Measurements from ENCODE around the gene ASB17.
A peak's percentile ranks its signal among the peaks of the same experiment; 100 is the strongest.
"Not testable (repeated sequence)": the region's sequence is repeated elsewhere in the genome, so short reads cannot be mapped to it uniquely, and the experiment has no call there.

The ASB17 gene

DNA sequence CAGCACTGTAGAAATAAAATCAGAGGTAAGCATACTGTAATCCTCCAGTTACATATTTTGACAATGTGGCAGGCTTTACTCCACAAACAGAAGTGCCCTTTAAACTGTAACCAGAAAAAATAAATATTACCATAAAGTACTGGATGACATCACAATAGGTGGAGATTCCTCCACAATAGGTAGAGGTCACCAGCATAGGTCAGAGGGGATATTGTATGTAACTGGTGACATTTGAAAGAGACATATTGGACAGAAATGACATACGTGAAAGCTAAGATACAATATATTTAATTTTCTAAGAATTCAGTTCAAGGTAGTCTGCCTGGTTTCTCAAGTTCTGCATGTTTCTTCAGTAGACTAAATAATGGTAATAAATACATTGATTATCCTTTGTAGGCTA, at the start of gene ASB17:
Gene ASB17 (minus strand): TSS at position 101 of the 400 bp plus-strand sequence. CDS start 113 bp downstream, outside the sequence.
- DNase-seq (ENCODE audit: low spot score) = no peak

DNA sequence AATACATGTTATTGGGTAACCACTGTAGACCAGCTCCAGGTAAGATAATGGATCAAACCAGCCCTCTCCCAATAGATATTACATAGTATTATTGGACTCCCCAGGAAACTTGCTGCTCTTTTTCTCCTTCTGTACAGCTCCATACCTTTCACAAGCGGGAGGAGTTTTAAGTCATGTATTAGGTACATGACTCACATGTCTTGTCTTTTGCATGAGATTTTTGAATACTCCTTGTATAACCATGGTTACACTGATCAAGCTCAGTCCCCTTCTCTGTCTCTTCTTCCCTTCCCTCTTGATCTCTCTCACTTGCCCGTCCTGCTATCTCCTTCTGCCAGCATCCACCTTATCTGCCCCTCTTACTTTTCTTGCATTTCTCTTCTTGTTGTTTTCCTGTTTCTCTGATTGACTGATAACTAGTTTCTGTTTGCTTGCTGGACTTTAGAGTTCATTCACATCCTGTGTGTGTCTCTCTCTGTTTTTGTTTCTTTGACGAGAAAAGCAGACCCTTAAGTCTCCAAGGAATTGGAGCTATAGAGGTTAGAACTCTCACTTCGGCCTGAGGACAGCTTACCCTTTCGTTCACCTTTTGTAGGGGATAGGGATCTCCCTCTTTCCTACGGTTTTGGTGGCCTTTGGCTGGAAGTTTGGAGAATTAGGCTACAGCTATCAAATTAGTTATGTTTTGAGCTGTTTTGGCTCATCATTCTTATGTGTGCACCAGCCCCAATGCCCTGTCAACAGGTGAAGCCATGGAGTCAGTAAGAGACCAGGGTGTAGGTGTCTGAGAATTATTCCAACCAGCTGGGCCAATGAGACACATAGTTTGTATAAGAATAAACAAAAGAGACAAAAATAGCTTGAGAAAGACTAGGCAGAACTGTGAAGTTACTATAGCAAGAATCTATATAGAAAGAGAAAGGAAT, 49.0 kb upstream of the ASB17 start:
- no peak for DNase-seq (ENCODE audit: low spot score)

DNA sequence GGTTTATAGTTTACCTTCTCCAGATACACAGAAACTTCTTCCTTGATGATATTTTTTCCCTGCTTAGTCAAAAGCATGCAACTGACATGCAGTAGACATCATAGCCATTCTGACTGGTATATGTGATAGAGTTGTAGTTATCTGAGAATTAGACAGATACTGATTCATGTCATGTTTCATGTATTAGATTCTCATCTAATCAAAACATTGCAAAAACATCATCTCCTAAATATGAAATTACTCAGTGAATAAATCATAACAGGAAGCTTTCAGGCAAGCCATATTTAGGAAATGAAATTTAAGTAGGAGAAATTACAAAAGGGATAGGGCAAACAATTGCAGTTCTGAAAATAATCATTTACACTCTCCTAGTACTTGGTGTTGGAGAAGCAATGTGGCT, 38.4 kb upstream of the ASB17 start:
- no peak for DNase-seq (ENCODE audit: low spot score)

DNA sequence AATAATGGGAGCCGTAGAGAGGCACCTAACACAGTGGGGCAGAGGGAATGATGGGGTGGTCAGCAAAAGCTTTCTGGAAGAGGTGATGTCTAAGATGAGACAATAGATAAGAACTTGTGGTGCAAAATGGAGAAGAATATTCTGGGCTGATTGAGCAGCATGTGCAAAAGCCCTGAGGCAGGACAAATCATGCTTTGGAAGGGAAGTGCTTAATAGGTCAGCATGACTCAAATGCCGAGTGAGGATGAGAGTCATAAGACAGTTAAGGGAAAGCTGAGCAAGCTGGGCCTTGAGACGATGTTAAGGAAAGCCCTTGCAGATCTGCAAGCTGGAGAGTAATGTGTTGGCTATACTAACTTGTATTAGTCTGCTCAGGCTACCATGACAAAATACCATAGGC, 37.3 kb upstream of the ASB17 start:
- DNase-seq (ENCODE audit: low spot score) = no peak

DNA sequence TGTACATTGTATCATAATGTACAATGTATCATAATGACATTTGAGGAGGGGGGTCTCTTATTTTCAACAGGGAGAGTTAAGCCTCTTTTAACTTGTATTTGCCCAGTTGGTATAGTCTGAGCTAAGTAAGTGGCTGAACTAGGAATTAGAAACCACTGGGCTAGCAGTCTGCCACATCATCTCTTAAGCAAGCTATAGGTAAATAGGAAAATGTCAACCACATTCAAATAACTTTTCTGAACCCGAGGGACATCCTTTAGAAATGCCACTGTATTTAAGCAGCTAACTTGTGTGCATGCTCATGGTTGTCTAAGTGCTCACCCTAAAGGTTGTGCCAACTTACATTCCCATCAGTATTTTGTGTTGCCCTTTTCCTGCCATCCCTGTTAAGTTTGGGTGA, 35.5 kb upstream of the ASB17 start:
- DNase-seq (ENCODE audit: low spot score) = no peak

- no peak for DNase-seq (ENCODE audit: low spot score)
Observed at GRCh38 chr1:75964760-75965408, 32.7 kb upstream of the ASB17 start.

- not testable (repeated sequence) for DNase-seq (ENCODE audit: low spot score)
Observed at GRCh38 chr1:75964110-75964759, 32.0 kb upstream of the ASB17 start.

- no peak for DNase-seq (ENCODE audit: low spot score)
Observed at GRCh38 chr1:75954586-75954985, 22.4 kb upstream of the ASB17 start.

DNA sequence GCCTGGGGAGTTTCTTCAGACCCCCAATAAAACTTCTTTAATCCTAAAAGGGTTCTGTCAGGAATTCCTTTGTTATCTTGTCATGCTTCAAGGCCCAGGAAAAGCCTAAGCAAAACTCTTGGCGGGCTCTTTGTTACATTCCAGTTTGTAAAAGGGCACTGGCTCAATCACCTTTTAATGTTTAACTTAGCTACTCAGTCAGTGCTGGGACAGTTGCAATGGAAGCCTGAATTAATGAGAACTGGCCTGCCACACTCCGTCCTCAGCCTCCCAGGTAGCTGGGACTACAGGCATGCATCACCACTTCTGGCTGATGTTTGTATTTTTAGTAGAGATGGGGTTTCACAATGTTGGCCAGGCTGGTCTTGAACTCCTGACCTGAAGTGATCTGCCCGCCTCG, 21.3 kb upstream of the ASB17 start:
- DNase-seq (ENCODE audit: low spot score) = no peak

- DNase-seq (ENCODE audit: low spot score) = no peak
Observed at GRCh38 chr1:75952016-75952415, 19.8 kb upstream of the ASB17 start.

DNA sequence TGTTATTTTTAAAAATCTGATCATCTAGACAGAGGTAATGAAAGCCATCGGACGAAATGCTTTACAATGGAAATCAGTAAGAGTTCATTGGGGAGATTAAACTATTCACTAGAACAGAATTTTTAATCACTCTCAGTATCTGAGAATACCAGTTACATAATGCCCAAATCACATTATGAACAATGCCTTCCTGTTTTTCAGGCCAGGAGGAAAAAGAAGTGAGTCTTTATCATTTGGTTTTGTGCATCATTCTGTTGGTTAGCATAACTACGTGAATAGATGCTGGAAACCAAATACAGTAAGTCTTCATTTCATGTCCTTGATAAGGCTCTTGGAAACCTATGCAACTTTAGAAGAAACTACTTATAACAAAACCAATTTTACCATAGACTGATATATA, 18.0 kb upstream of the ASB17 start:
- DNase-seq (ENCODE audit: low spot score) = no peak

GRCh38 chr1:75943037-75943436, 10.8 kb upstream of the ASB17 start:
- peak; percentile 13 for DNase-seq (ENCODE audit: low spot score)

DNA sequence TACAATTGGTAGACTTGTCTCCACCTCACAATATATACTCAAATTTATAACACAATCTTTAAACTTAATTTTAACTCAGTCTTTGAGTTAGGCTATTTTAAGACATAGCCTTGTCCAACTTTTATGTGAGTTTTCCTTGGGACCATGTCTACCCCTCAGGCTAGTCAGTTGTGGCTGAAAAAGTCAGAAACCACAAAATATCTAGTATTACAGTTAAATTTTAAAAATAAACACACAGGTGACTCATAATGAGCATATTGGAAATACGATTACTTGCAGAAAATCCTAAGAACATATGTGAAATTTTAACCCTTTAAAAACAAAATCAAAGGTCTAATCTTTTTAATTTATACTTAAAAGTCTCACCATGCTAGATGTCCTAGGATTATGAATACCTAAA, 4.8 kb upstream of the ASB17 start:
- no peak for DNase-seq (ENCODE audit: low spot score)

DNA sequence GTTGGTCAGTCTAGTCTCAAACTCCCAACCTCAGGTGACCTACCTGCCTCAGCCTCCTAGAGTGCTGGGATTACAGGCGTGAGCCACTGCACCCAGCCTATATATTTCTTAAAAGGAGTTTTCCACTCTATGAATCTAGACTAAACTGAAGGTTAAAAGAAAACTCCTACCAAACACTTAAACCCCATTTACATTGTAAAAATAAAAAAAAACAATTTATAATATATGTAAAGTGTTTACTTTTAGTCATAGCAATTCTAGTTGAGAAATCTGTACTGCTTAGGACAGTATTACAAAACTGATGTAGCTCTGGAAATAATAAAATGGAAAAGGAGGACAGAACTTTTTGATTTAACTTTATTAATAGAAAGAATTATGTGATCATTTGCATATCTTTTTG, 9.5 kb downstream of the ASB17 start:
- no peak for DNase-seq (ENCODE audit: low spot score)

- no peak for DNase-seq (ENCODE audit: low spot score)
Observed at GRCh38 chr1:75916834-75917233, 15.4 kb downstream of the ASB17 start.

GRCh38 chr1:75908717-75909152, 23.5 kb downstream of the ASB17 start:
- DNase-seq (ENCODE audit: low spot score) = peak; percentile 28

GRCh38 chr1:75901371-75901770, 30.8 kb downstream of the ASB17 start:
- DNase-seq (ENCODE audit: low spot score) = no peak

GRCh38 chr1:75884437-75884836, 47.8 kb downstream of the ASB17 start:
- DNase-seq (ENCODE audit: low spot score) = no peak

GRCh38 chr1:75879985-75880384, 52.2 kb downstream of the ASB17 start:
- DNase-seq (ENCODE audit: low spot score) = no peak

- no peak for DNase-seq (ENCODE audit: low spot score)
Observed at GRCh38 chr1:75870951-75871350, 61.3 kb downstream of the ASB17 start.

All from globus pallidus (tissue), 1 donor.